HL-60 (cell line): ENCODE results near the gene STARD9.

Experiments
- GABPA ChIP-seq: IDR thresholded peaks from 2 replicates; pipeline ENCODE4 v1.6.1; 2012; ENCODE audit warnings: low read depth
- POLR2AphosphoS5 ChIP-seq: IDR thresholded peaks from 2 replicates; pipeline ENCODE4 v1.6.1; 2012; ENCODE audit warnings: low read depth
- SPI1 ChIP-seq: IDR thresholded peaks from 2 replicates; pipeline ENCODE4 v1.6.1; 2012; ENCODE audit warnings: low read depth, mild to moderate bottlenecking, borderline replicate concordance
- TF ChIP-seq, protein P1 (sequence below): IDR thresholded peaks from one replicate; pipeline ENCODE4 v1.5.1; 2011; ENCODE audit warnings: low read length, control low read depth, inconsistent platforms; ENCODE audit not compliant: insufficient read depth
- TF ChIP-seq, protein P2 (sequence below): IDR thresholded peaks from 2 replicates; pipeline ENCODE4 v1.6.1; 2012; ENCODE audit warnings: low read depth; ENCODE audit not compliant: insufficient replicate concordance

GRCh38 chr15:42691308-42691707 lies 115.9 kb downstream of the STARD9 start:
- TF ChIP-seq, protein P1, sequence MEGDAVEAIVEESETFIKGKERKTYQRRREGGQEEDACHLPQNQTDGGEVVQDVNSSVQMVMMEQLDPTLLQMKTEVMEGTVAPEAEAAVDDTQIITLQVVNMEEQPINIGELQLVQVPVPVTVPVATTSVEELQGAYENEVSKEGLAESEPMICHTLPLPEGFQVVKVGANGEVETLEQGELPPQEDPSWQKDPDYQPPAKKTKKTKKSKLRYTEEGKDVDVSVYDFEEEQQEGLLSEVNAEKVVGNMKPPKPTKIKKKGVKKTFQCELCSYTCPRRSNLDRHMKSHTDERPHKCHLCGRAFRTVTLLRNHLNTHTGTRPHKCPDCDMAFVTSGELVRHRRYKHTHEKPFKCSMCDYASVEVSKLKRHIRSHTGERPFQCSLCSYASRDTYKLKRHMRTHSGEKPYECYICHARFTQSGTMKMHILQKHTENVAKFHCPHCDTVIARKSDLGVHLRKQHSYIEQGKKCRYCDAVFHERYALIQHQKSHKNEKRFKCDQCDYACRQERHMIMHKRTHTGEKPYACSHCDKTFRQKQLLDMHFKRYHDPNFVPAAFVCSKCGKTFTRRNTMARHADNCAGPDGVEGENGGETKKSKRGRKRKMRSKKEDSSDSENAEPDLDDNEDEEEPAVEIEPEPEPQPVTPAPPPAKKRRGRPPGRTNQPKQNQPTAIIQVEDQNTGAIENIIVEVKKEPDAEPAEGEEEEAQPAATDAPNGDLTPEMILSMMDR: no peak
- no peak for TF ChIP-seq GABPA
- TF ChIP-seq POLR2AphosphoS5: 0 out of 2 replicates have a peak, but pooled peaks have one; percentile 26
- TF ChIP-seq, protein P2, sequence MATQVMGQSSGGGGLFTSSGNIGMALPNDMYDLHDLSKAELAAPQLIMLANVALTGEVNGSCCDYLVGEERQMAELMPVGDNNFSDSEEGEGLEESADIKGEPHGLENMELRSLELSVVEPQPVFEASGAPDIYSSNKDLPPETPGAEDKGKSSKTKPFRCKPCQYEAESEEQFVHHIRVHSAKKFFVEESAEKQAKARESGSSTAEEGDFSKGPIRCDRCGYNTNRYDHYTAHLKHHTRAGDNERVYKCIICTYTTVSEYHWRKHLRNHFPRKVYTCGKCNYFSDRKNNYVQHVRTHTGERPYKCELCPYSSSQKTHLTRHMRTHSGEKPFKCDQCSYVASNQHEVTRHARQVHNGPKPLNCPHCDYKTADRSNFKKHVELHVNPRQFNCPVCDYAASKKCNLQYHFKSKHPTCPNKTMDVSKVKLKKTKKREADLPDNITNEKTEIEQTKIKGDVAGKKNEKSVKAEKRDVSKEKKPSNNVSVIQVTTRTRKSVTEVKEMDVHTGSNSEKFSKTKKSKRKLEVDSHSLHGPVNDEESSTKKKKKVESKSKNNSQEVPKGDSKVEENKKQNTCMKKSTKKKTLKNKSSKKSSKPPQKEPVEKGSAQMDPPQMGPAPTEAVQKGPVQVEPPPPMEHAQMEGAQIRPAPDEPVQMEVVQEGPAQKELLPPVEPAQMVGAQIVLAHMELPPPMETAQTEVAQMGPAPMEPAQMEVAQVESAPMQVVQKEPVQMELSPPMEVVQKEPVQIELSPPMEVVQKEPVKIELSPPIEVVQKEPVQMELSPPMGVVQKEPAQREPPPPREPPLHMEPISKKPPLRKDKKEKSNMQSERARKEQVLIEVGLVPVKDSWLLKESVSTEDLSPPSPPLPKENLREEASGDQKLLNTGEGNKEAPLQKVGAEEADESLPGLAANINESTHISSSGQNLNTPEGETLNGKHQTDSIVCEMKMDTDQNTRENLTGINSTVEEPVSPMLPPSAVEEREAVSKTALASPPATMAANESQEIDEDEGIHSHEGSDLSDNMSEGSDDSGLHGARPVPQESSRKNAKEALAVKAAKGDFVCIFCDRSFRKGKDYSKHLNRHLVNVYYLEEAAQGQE: no peak
- TF ChIP-seq SPI1: no peak
